Measurements from ENCODE around the gene LEMD1.

Gene LEMD1

DNA sequence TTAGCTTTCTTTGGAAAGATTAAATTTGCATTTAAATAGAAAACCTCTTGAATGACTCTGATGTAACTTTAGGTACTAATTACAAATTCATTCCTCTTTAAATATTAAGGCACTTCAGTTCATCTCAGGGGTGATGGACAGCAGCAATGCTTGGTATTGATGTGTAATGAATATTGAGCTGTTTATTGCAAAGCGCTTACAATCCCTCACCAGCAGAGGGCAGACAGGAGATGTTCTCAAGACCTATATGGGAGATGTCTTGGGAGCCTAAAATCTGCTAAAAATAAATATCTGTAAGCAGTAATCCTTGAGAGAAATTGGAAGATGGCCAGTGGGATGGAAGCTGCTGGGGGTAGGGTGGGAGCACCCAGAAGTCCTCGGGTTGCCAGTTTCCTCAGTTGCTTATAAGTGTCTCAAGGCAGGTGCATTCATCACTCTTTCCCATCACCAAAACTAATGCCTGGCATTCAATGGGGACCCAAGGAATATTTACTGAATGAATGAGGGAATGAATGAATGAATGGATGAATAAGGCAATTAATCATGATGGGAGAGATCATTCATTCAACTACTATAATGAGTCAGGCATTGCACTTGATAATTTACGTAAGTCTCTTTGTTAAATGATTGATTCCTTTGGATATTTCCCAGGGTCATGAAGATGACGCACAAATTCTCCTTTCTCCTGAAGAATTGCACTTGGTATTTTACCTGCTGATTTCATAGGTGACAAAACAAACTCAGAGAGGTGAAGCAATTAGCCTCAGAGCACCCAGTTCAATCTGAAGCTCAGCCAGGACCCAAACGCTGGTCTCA is 67.4 kb downstream of the LEMD1 start:
- DNase-seq (ENCODE audit: low spot score): no peak

DNA sequence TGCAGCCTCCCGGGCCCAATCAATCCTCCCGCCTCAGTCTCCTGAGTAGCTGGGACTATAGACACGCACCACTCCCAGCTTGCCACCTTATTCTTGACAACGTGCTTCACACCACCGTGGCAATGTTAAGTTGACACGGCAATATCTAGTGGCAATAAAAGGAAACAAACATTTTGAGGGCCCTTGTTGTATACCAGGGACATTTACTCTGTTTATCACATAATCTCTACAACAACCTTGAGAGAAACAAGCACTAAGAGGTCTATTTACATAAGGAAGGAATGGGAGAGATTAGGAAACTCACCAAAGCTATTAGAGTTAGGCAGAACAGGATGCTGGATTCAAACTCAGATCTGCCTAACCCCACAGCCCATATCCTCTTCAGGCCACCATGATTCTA is 68.2 kb downstream of the LEMD1 start:
- DNase-seq (ENCODE audit: low spot score): no peak

- no peak for DNase-seq (ENCODE audit: low spot score)
These were observed 68.7 kb downstream of the LEMD1 start for GRCh38 chr1:205353191-205353590.

GRCh38 chr1:205351984-205352713 is 69.7 kb downstream of the LEMD1 start:
- DNase-seq (ENCODE audit: low spot score): peak; percentile 69

GRCh38 chr1:205350691-205351141 is 71.1 kb downstream of the LEMD1 start:
- DNase-seq (ENCODE audit: low spot score): peak; percentile 63

DNA sequence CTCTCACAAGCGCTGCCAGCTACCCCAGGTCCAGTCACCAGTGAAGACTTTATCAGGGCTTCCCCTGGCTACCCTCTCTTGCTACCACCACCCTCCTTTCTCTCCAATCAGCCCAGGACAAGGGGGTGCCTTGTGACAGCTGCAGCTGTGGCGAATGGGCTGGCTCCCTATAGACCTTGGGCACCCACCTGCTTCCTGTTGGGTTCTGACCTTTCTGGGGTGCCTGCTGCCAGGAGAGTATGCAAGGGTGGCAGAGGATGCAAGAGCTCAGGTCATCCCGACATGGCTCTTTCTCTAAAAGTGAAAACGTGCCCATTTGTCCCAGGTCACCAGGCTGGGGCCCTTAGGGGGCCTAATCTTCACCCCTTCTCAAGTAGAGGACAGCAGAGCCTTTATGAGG is 71.7 kb downstream of the LEMD1 start:
- no peak for DNase-seq (ENCODE audit: low spot score)

- DNase-seq (ENCODE audit: low spot score): no peak
These were observed 73.0 kb downstream of the LEMD1 start for GRCh38 chr1:205348554-205349487.

DNA sequence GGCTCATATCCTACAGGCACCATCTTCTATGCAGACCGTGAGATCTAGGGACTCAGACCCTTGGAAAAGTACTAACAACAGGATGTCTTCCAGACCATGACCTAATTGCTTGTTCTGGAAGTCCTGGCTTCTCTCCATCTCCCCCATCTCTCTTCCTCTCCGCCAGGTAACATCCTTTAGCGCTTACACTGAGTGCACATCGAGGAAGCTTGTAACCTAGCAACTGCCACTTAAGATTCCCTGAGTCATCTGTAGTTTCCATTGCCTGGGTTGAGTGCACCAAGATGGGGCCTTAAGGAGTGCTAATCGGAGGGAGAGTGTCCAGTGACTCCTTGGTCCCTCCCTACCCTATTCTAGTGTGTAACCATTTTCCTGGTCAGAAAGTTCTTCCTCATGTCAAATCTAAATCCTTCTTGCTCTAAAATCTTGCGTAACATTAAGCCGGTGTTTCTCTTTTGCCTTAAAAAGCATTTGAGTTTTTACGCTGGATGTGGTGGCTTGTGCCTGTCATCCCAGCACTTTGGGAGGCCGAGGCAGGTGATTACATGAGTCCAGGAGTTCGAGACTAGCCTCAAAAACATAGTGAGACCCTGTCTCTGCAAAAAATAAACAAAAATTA is 74.8 kb downstream of the LEMD1 start:
- no peak for DNase-seq (ENCODE audit: low spot score)

DNA sequence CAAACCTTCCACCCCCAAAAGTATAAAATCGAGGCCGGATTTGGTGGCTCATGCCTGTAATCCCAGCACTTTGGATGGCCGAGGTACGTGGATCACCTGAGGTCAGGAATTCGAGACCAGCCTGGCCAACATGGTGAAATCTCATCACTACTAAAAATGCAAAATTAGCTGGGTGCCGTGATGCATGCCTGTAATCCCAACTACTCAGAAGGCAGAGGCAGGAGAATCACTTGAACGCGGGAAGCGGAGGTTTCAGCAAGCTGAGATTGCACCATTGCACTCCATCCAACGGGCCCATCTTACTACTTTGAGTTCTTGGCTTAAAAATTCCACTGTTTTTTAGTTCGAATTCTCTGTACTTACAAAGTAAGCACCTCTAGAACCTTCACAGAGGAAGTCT is 76.1 kb downstream of the LEMD1 start:
- DNase-seq (ENCODE audit: low spot score): no peak

DNA sequence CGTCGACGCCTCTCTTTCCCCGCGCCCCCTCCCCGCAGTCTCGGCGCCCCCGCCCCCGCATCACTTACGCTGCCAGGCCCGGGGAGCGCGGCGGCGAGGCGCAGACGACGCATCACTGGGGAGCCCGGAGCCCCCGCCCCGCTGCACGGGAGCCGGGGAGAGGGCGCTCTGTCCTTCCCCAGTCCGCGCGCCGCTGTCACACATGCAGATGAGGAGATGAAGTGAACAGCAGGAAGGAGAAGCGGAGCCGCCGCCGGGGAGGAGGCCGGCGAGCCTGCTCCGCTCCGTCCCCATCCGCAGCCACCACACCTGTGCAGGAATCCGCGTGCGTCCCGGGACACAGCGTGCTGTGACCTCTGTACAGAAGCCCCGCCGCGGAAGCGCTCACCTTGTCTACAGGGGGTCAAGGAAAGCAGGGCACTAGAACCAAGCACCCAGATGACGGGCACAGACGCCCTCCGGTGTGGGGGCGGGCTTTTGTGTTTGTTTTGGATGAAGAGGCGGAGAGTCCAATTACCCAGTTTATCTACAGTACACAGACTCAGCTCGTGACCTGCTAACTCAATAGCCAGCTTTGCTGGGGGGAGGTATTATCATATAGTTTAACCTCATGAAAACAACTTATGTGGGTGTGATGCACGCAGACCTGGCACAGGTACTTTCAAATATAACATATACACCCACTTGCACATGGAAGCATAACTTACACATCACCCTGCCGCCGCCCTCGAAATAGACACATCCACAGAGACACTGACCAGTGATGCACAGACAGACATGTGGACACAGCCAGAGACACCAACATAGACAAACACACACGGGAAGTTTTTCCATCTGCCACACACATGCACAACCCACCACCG is 77.6 kb downstream of the LEMD1 start:
- peak; percentile 74 for DNase-seq (ENCODE audit: low spot score)

GRCh38 chr1:205343431-205344065 is 78.3 kb downstream of the LEMD1 start:
- DNase-seq (ENCODE audit: low spot score): peak; percentile 78

- no peak for DNase-seq (ENCODE audit: low spot score)
These were observed 78.9 kb downstream of the LEMD1 start for GRCh38 chr1:205342986-205343385.

DNA sequence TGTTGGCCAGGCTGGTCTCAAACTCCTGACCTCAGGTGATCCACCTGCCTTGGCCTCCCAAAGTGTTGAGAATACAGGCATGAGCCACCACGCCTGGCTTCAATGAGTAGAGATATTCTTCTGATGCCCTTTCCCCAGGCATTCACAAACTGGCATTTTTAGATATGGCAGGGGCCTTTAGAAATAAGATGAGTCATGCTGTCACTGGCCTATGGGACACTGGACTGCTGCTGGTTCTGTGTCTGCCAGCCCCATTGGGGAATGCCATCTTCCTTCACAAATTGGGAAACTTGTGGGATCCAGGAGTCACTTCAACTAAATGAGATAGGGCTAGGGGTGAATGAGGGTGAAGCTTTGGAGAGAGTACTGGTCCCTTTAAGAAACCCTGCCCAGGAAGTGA is 81.2 kb downstream of the LEMD1 start:
- DNase-seq (ENCODE audit: low spot score): no peak

GRCh38 chr1:205339717-205340116 is 82.1 kb downstream of the LEMD1 start:
- no peak for DNase-seq (ENCODE audit: low spot score)

- DNase-seq (ENCODE audit: low spot score): no peak
These were observed 82.6 kb downstream of the LEMD1 start for GRCh38 chr1:205339197-205339702.

- no peak for DNase-seq (ENCODE audit: low spot score)
These were observed 83.8 kb downstream of the LEMD1 start for GRCh38 chr1:205338011-205338410.

DNA sequence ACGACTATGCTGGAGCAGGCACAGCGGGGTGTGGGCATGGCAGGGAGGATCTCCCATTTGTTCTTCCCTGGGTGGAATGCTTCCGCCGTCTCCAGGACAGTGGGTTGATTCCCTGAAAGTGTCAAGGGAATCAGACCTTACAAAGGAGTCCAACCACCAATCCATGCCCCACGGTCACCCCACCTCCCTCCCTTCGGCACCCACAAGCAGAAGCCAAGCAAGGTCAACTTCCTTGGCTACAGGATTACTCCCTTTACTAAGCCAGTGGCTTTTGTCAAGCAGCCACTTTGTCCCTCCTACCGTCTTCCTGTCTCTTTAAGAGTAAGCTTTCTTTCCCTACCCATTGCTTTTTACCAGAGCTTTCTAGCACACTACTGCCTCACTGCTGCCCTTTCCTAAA is 84.4 kb downstream of the LEMD1 start:
- no peak for DNase-seq (ENCODE audit: low spot score)

DNA sequence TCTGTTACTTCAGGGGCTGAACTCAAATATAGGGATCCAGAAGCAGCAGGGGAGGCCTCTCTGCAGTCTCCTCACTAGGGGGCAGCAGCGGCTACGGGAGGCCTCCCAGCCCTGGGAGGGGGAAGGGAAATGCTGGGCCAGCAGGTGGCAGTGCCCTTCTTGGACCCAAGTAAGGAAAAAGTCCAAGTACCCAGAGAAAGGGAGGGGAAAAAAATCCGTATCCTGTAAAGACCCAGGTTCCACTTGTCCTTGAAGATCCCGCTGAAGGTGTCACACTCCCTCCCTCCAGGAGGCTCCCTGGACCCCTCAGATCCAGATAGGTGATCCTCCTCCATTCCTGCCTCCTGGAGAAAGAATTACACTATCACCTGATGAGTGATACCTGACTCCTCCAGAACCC is 86.2 kb downstream of the LEMD1 start:
- peak; percentile 86 for DNase-seq (ENCODE audit: low spot score)

DNA sequence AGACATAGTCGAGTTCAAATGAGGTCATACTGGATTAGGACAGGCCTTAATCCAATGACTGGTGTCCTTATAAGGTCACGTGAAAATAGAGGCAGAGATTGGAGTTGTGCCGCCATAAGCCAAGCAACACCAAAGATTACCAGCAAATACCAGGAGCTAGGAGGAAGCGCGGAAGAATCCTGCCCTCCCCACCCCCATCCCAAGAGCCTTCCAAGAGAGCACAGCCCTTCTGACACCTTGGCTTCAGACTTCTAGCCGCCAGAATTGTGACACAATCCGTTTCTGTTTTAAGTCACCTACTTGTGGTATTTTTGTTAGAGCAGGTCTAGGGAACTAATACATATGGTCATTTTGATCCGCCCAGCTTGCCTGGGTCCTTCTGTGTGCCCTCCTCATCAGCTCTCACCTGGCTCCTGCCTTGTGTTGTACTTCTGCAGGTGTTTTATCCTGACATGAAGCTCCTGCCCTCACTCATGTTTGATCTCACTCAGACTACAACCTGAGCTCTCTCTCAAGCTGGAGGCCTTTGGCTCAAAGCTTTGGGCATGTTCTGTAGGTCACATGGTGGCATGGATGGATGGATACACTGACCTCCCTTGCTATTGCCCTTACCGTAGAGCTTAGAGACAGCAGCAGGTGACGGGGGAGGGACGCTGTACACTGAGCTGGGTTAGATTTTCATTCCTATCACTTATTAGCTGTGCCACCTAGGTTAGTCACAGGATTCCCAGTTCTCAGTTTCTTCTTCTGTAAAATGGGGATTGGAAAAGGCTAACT is 89.7 kb downstream of the LEMD1 start:
- no peak for DNase-seq (ENCODE audit: low spot score)
